ENCODE measurements around the gene TRAPPC13.
"Not testable (repeated sequence)": the region's sequence is repeated elsewhere in the genome, so short reads cannot be mapped to it uniquely, and the experiment has no call there.

TRAPPC13 gene, protein sequence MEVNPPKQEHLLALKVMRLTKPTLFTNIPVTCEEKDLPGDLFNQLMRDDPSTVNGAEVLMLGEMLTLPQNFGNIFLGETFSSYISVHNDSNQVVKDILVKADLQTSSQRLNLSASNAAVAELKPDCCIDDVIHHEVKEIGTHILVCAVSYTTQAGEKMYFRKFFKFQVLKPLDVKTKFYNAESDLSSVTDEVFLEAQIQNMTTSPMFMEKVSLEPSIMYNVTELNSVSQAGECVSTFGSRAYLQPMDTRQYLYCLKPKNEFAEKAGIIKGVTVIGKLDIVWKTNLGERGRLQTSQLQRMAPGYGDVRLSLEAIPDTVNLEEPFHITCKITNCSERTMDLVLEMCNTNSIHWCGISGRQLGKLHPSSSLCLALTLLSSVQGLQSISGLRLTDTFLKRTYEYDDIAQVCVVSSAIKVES

DNA sequence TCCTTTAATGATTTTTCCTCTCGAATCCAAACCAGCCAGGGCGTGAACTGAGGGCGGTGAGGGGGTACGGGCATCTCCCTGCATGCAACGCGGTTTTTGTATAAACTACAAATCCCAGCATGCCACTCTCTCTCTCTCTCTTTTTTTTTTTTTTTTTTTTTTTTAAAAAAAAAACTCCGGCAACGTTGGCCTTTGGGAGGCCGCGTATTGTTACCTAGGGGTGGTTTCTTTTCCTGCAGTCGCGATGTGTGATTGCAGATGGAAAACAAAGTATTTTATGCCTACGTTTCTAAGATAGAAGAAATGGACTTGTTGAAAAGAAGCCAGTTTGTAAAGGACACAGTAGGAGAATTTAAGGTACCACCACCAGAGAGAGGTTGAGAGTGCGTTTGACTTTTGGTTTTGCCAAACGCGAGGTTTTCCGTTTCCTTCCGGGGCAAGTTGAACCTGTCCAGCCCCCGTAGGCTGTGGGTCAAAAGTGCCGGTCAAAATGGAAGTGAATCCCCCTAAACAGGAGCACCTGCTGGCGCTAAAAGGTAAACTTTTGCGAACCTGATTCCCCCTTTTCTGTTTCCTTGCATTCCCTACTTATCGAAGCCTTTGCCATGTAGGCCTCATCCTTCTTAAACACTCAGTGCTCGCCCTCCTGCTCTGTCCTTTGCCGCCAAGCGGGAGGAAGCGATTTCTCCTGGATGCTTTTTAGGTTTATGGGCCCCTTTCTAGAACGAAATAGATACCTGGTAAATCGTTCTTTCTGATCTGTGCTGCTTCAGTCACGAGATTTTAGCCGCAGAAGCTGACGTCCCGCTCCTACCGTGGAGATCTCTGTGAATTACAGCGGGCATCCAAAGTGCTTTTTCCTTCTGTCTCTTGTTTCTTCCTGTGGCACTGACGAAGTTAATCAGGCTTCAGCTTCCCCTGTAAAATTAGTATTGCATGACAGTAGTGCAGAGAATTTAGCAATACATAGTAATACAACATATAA lies at the start of gene TRAPPC13, which contains the start of gene SHLD3:
TSS of gene TRAPPC13 (plus strand) at position 457 of the 985 bp plus-strand sequence. CDS start at position 491, 34 bp downstream.
TSS of gene SHLD3 (plus strand) at position 457 of the 985 bp plus-strand sequence. CDS start 4,561 bp downstream, outside the sequence.
- DNase-seq (ENCODE audit: low read depth): peak; percentile 40

DNA sequence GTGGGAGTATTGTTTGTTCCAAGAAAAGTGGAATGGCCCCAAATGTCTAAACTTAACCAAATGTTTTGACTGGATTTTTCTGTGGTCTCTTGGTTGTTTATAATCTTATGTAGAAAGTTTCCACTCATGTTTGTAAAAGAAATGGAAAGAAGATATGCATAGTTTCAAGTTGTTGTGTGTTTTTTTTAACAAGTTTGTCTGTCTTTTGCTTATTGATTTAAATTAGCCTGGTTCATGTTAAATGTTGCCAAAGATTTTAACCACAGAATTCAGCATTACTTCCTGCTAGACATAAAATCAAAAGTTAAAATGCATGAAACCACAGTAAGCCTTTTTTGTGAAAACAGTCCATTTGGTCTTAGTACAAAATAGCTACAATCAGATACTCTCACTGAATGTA lies 47.7 kb upstream of the TRAPPC13 start:
- no peak for DNase-seq (ENCODE audit: low read depth)

DNA sequence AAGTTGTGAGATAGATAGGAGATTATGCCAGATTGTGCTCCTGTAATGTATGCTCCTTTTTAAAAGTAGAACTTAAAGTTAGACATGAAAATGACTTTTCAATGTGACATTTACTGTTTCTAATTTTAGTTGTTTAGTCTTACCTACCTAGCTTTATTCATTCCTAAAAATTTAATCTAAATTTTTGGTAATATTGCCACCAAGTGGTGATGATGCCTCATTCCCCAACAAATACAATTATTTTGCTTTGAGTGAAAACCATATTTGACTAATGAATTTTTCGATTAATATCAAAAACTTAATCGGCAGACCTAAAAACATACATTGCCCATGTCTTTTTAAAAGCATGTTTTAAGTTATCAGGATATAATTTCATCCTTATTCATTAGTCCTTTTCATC lies 36.1 kb upstream of the TRAPPC13 start:
- DNase-seq (ENCODE audit: low read depth): no peak

DNA sequence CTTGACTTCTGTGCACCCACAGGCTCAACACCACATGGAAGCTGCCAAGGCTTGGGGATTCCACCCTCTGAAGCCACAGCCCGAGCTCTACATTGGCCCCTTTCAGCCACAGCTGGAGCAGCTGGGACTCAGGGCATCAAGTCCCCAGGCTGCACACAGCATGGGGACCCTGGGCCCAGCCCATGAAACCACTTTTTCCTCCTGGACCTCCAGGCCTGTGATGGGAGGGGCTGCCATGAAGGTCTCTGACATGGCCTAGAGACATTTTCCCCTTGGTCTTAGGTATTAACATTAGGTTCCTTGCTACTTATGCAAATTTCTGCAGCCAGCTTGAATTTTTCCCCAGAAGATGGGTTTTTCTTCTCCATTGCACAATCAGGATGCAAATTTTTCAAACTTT lies 23.1 kb upstream of the TRAPPC13 start:
- DNase-seq (ENCODE audit: low read depth): not testable (repeated sequence)

DNA sequence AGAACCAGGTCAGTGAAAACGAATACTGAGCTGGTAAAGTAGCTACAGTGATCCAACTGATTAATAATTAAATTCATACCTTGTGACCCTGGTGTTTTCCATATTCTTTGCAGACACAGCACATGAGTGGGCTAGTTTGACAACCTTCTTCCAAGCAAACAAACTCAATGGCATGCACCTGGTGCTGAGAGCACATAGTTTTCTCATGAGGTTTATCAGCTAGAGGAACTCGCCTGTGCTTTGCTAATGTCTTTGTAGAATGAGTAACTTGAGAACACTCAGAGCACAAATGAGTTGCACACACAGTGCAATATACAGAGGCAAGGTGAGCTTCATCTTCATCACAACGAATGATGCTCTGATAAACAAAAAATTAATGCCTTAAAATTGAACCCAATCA lies 13.3 kb upstream of the TRAPPC13 start:
- no peak for DNase-seq (ENCODE audit: low read depth)

DNA sequence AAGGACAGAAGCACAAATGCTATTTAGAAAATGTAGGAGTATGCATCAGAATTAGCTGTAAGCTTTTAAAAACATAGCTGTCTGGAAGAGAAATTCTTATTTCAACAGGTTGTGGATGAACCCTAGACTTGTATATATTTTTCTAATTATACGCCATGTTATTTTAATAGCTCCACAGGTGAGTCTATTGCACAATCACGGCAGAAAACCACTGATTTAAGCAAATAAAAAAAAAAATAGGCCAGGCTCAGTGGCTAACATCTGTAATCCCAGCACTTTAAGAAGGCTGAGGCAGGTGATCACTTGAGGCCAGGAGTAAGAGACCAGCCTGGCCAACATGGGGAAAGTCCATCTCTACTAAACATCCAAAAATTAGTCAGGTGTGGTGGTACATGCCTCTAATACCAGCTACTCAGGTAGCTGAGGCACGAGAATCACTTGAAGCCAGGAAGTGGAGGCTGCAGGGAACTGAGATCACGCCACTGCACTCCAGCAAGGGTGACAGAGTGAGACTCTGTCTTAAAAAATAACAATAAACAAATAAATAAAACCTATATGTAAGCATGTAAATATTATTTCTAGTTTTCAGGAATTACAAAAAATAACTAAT lies 12.4 kb upstream of the TRAPPC13 start:
- no peak for DNase-seq (ENCODE audit: low read depth)

DNA sequence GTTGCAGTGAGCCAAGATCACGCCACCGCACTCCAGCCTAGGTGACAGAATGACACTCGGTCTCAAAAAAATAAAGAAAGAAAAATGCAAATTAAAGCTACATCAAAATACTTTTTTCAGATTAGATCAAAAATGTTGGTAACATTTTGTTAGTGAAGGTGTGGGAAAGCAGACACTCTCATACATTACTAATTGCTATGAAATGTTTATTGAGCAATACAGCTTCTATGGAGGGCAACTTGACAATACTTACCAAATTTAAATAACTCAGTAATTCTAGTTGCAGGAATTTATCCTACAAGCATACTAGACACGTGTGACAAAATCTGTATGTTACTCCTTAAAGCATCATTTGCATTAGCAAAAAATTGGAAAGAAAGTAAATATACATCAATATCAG lies 4.8 kb upstream of the TRAPPC13 start:
- no peak for DNase-seq (ENCODE audit: low read depth)

DNA sequence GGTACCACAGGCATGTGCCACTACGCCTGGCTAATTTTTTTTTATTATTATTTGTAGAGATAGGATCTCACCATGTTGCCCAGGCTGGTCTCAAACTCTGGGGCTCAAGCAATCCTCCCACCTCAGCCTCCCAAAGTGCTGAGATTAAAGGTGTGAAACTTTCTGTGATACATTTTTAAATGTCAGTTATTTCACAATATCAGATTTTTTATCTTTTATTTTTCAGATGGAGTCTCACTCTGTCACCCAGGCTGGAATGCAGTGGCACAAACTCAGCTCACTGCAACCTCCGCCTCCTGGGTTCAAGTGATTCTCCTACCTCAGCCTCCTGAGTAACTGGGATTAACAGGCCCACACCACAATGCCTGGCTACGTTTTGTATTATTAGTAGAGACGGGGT lies 2.9 kb upstream of the TRAPPC13 start:
- DNase-seq (ENCODE audit: low read depth): not testable (repeated sequence)

DNA sequence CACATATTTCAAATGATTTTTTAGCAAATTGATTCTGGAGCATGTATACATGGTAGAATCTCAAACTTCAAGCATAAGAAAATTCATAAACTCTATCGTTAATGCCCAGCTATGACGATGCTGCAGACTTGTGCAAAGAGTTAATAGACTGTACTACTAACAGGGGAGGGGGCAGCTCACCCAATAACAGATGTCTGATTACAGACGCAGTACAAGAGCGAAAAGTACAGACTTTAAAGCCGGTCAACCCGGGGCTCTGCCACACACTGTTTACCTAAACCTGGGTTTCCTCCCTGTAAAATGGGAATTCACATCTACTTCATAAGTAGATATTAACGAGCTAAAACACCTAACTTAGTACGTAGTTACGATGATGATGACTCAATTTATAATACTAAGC lies 1.3 kb upstream of the TRAPPC13 start:
- no peak for DNase-seq (ENCODE audit: low read depth)

DNA sequence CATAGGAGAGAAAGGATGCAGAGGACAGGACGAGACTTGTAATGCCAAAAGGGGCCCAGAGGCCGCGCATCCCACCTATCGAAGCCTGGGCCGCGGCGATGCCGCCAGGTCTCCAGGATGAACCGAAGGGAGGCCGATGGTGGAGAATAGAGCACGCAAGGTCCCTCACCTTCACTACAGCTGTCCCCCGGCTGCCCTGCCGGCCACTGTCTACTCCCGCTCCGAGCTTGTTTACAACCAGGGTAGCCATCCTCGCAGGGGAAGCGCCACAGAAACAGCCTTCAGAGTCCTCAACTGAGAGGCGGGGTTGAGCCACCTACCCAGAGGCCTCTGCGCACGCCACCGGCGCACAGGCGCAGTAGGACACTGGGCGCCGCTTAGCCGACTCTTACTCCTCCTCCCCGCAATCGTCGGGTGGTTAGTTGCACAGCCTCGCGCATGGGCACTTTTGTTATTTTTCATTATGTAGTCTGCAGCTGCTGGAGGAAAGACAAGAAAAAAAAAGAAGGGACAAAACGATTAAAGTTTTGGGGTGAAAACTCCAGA lies 729 bp upstream of the TRAPPC13 start, which contains the start of gene TRIM23:
TSS of gene TRIM23 (minus strand) at position 309 of the 546 bp plus-strand sequence. CDS start at position 250, 59 bp downstream.
- DNase-seq (ENCODE audit: low read depth): peak; percentile 71

DNA sequence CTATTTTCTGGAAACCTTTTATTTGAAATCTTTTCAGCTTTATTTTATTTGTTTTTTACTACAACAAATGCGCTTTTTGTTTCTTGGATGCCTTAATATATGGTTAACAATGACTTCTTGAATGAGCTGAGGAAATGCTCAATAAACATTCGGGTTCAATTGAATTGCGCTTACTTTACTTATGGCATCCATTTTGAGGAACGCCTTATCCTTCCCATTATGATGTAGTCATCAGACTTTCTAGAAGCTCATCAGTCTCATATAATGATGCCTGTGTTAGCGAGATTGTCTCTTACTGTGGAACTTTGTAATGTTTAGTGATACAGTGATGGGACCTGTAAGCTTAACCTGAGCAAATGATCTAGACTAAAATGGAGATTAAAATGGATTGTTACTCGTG lies 916 bp downstream of the TRAPPC13 start:
- no peak for DNase-seq (ENCODE audit: low read depth)

DNA sequence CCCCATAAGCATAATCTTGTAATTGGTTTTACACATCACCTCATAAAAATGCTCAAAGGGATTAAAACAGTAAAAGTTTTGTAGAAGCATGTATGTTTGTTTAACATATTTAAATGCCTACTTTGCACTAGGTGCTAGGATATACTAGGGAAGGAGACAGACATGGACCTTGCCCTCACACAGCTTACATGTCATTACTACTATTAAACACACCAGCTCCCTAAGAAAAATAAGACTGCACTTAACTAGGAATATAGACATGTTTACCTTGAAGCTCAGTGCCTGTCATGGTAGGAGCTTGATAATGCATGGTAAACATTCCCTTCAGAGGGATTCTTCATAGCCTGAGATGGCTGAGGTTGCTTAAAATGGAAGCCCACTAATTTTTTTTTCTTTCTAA lies 6.2 kb downstream of the TRAPPC13 start:
- no peak for DNase-seq (ENCODE audit: low read depth)

DNA sequence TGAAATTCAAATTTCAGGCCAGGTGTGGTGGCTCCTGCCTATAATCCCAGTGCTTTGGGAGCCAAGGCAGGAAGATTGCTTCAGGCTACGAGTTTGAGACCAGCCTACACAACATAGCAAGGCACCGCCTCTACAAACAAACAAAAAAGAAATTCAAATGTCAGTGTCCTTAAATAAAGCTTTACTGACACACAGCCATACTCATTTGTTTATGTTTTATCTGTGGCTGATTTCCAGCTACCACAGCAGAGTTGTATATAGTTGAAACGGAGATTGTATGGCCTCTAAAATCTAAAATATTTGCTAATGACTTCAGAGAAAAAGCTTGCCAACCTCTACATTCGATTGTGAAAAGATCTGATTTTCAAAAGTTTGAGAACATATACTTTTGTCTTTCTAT lies 15.4 kb downstream of the TRAPPC13 start:
- no peak for DNase-seq (ENCODE audit: low read depth)

DNA sequence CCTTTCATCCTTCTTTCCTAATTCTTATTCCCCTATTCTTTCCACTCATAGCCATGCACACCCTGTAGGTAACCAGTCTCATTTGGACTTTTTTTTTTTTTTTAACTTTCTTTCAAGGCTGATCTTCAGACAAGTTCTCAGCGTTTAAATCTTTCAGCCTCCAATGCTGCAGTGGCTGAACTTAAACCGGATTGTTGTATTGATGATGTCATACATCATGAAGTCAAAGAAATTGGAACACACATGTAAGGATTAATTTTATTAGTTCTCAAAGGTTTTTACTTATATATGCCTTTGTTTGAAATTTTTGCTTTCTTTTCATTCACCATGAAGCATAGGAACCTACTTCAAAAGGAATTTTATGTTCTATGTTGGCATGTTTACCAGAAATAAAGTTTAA lies 22.1 kb downstream of the TRAPPC13 start:
- no peak for DNase-seq (ENCODE audit: low read depth)

DNA sequence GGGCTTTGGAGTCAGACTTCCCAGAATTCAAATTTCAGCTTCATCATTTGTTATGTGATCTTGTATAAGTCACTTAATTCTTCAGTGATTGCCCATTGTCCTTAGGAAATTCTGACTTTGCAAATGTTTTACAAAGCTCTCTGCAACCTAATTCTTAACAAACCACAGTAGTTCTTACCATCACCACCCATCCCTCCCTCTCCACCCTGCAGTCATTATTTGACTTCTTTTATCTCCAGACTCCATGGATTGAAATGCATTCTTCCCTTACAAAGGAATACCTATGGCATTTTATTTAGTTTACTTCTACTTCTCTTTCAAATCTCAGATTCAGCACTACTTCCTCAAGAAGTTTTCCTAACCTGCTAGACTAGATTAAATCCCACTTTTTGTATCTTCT lies 23.1 kb downstream of the TRAPPC13 start:
- no peak for DNase-seq (ENCODE audit: low read depth)

DNA sequence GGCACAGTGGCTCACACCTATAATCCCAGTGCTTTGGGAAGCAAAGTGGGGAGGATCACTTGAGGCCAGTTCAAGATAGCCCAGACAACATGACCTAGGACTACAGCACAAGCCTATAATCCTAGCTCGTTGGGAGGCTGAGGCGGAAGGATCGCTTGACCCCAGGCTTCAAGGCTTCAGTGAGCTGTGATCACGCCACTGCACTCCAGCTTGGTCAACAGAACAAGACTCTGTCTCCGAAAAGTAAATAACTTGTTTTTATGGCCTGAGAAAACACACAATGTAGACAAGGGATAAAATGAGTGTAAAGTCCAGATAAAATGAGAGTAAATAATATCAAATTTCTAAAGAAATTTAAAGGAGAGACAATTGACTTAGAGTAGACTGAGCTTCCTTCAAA lies 26.3 kb downstream of the TRAPPC13 start:
- no peak for DNase-seq (ENCODE audit: low read depth)

DNA sequence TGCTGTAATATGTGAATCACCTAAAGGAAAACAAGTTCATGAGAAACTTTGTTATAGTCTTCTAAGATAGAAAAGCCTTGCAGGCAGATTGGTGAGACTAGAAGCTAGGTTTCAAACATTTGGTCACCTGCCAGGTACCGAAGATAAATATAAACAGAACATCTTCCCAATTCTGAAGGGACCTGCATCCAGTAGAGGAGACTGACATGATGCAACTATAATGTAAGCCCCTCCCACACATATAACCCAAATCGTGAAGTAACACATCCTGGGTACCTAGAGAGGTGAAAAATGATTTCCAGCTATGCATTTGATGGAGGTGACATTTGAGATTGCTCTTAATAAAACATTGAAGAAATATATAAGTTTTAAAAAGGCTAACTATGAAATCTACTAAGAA lies 29.9 kb downstream of the TRAPPC13 start:
- DNase-seq (ENCODE audit: low read depth): no peak

DNA sequence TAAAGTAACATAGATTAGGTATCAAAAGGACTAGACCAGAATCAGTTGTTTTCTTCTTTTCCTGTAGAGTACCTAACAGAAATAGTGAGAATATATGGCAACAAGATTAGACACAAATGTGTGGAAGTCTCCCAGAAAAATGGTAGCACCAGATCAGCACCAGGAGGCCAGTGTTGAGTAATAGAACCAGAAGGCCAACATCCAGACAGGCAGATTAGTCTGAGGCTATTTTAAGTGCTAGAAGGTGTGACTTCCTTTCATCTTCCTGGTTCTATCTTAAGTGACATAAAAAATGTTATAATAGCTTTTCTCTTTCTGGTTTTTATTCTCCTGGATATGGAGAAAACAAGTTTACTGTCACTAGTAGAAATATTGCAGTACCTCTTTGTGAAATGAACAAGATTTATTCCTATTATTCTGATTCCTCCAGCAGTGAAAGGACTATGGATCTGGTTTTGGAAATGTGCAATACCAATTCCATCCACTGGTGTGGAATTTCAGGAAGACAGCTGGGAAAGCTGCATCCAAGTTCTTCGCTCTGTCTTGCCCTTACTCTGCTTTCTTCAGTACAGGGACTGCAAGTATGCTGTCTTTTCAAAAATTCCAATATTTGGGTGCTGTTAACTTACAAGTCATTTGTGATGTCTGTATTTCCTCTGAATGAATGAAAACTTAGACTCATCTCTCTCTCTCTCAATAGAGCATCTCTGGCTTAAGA lies 39.1 kb downstream of the TRAPPC13 start:
- DNase-seq (ENCODE audit: low read depth): no peak

DNA sequence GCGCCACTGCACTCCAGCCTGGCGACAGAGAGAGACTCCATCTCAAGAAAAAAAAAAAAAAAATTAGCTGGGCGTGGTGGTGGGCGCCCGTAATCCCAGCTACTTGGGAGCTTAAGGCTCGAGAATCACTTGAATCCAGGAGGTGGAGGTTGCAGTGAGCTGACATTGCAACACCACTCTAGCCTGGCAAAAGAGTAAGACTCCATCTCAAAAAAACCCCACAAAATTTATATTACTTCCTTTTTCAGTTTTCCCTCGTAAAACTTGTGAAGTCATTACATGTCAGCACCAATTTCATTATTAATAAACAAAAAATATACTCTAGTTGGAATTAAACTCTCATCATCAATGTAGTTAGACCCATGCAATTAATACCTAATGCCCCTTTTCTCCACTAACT lies 43.9 kb downstream of the TRAPPC13 start:
- no peak for DNase-seq (ENCODE audit: low read depth)

DNA sequence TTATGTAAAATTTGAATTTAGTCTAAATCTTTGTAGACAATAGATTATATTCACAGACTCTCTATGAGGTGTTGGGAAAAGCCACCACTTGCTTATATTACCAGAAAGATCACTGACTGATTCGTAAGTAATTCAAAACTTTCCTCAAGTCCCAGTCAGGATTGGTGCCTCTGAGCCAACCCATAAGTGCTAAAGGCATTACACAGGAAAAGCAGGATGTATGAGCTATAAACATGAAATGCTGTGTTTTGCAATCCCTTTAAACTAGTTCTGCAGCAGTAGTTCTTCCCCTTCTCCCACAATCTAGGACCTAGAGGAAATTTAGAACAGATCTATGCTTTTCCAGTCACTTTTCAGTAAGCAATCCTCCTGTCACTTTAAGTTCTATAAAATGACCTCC lies 48.0 kb downstream of the TRAPPC13 start:
- no peak for DNase-seq (ENCODE audit: low read depth)

DNA sequence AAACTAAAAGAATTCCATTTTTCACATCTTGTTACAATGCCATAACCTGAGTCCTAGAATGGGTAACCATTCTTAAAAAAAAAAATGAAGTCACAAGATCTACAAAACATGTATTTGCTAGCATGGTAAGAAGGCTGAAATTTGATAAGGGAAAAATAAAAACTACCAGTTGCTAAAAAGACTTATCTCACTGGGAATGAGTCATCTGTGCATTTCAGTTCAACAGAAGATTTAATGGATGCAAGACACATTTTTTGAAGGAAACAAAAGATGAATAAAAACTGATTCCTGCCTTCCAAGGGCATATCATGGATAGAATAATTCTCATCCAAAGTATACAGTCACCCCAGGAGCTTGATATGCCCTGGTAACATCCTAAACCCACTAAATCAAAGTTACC lies 49.9 kb downstream of the TRAPPC13 start:
- no peak for DNase-seq (ENCODE audit: low read depth)
